Thyroid gland (tissue), 4 donors: ENCODE data around the gene EPB41L1. TPM values are rescaled to one million over a fixed set of nuclear protein-coding genes. Genes with fewer than 3 reads are reported as not detected.

ENCODE experiments used
- DNase-seq, 2 donors: peaks; one replicate each; pipeline ENCODE4 v3.0.0-alpha.2; 2019
- H3K27ac ChIP-seq, 3 donors: fragments of 200-600 bp; sonication (generic); 1 replicate in 2 of 3; 2 replicates in 1 of 3; pipeline ENCODE4 v1.5.1; 2016 to 2019; ENCODE audit warnings: mild to moderate bottlenecking in 1 of 3, moderate library complexity in 1 of 3
- H3K27me3 ChIP-seq: fragments of 200-600 bp; sonication (generic); one replicate; pipeline ENCODE4 v1.5.1; 2019
- H3K36me3 ChIP-seq, 2 donors: fragments of 200-600 bp; sonication (generic); one replicate each; pipeline ENCODE4 v1.5.1; 2016 to 2019
- H3K4me1 ChIP-seq, 2 donors: fragments of 200-600 bp; sonication (generic); one replicate each; pipeline ENCODE4 v1.5.1; 2017 to 2019
- H3K4me3 ChIP-seq, 3 donors: fragments of 200-600 bp; sonication (generic); replicated peaks in 1 of 3; 1 replicate in 2 of 3; 2 replicates in 1 of 3; pipeline ENCODE4 v1.5.1; 2016; ENCODE audit warnings: mild to moderate bottlenecking in 1 of 3
- H3K9me3 ChIP-seq: fragments of 200-600 bp; sonication (generic); one replicate; pipeline ENCODE4 v1.5.1; 2017
- CTCF ChIP-seq, 6 experiments: fragments of 200-600 bp in 3 of 6; fragments of 450-650 bp in 3 of 6; sonication (generic) in 3 of 6; IDR thresholded peaks; one replicate each; pipeline ENCODE4 v1.5.1; 2016 to 2019; ENCODE audit warnings: antibody characterized with exemption in 6 of 6, mild to moderate bottlenecking in 2 of 6, inconsistent platforms in 1 of 6, moderate library complexity in 1 of 6
- POLR2A ChIP-seq, 2 donors: fragments of 450-650 bp; IDR thresholded peaks; one replicate each; pipeline ENCODE4 v1.6.1; 2017; ENCODE audit warnings: antibody characterized with exemption in 2 of 2, mild to moderate bottlenecking in 2 of 2, moderate library complexity in 1 of 2
- WGBS, 2 donors: methylation state at CpG; one replicate each; pipeline ENCODE4 v1.1.5; 2017; 5-methylcytosine and 5-hydroxymethylcytosine counted together
- intact Hi-C: fragments of 100-400 bp; cut with DNase I; formaldehyde crosslinking; loops from one replicate; pipeline ENCODE4 v1.15.1; 2023
- total RNA-seq, 4 donors: library from RNA; depleted of rRNA; stranded (reverse); fragments of >200 nt; gene quantifications; one replicate each; pipeline ENCODE4 v1.2.3, GENCODE V29; 2016

EPB41L1 gene
- 10 to 100 TPM; 15.4 to 75.2 (median 42.3) TPM for total RNA-seq

DNA sequence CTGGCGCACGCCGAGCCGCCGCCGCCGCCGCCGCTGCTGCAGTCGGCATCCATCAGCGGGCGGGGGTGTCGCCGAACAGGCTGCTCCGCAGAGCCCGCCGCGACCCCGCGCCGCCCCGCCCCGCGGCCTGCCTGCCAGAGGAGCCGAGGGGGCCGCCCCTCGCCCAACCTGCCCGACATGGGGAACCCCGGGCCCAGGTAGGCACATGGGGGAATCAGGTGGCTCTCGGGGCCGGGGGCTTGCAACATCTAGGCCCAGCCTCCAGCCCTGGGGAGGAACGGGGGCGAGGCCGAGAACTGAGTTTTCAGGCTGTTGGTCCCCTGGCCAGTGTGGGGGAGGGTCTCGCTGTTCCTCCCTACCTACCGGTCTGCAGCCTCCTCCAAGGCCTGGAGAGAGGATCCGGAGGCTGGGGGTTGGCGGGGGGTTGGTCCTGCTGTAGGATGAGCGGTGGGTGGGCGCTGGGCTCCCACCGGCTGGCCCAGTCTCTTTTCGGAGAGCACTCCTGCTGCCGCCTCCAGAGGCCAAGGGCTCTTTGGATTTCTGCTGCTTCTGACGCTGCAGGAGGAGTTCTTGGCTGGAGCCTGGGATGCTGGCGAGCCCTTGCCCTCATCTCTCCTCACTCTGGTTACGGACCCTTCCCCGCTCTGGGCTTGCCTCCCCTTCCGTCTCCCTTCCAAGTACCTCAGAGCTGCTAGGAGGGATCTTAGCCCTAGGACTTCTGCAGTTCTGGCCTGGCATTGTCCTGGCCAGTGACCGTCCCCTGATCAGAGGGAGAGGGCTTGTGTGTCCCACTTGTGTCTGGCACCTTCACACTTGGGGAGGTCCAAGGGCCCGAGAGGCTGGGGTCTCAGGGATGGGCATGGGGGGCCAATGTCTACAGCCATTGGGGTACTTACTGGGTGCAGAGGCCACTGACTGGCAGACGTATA lies at the start of gene EPB41L1:
Gene EPB41L1, plus strand, starts transcription at position 41 of the 929 bp plus-strand sequence. CDS start 19,038 bp downstream, outside the sequence.
- intact Hi-C loops = loop anchor here (5.0 kb wide), 1 partner anchor 42 kb away; no protein-coding TSS in a partner anchor

GRCh38 chr20:36104856-36105255 lies 49.7 kb upstream of the EPB41L1 start:
- intact Hi-C loops = no loop called here
- DNase-seq = no peak
- peak overlapping the region; percentile 69 to 81 (median 73) for H3K27ac ChIP-seq

More for the DNA sequence above, at the start of gene EPB41L1:
- 32 to 34% methylated on average over 13 to 17 of the region's 51 CpGs for WGBS, 2 donors
- peak within 1 kb of the TSS; percentile 71 to 83 (median 73) for H3K27ac ChIP-seq
- no peaks in the 10 kb centered on the region for H3K27me3 ChIP-seq
- H3K4me3 ChIP-seq = peak within 1 kb of the TSS; percentile 54 to 64 (median 56)
- H3K9me3 ChIP-seq = no peaks in the 10 kb centered on the region
- peak in 1 of 2 donors; percentile 31 for DNase-seq
- no peaks in the 10 kb centered on the region for H3K36me3 ChIP-seq
- H3K4me1 ChIP-seq = peaks cover 10 to 30% of the 10 kb centered on the region in 2 donors
- no peak for TF ChIP-seq POLR2A (IDR thresholded peaks at IDR 0.05)
- TF ChIP-seq CTCF (IDR thresholded peaks at IDR 0.05) = no peak

DNA sequence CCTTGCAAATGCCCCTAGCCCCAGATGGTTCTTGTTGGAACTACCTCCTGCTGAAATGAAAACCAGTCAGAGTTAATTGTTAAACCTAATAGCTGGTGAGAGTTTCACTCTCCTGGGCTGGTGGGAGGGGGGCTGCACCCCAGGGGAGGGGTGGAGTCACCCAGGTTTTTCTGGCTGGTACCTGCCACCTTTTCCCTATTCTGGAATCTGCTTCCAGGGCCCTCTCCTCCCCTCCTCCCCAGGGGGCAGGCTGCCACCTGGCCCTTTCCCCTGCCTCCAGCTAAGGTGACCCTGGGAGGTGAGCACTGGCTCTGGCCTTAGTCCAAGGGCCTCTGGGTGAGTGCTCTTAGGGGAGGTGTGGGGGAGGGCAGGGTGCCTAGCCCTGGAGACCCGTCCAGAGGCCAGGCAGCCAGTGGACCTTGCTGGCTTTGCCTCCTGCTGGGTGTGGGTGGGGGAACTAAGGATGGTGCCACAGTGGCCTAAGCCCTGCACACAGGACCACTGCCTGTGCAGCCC lies 48.8 kb upstream of the EPB41L1 start:
- peaks cover 55 to 58% of the 10 kb centered on the region in 2 donors for H3K4me1 ChIP-seq
- H3K27me3 ChIP-seq = no peaks in the 10 kb centered on the region
- DNase-seq = peak; percentile 90 to 94
- H3K9me3 ChIP-seq = no peaks in the 10 kb centered on the region
- intact Hi-C loops = no loop called here
- no peak overlapping the region for H3K4me3 ChIP-seq
- WGBS, 2 donors = 43% methylated on average over 1 of the region's 1 CpG; no CpG with 5 or more reads in 1 of the 2 donors
- H3K36me3 ChIP-seq = no peaks in the 10 kb centered on the region
- TF ChIP-seq POLR2A (IDR thresholded peaks at IDR 0.05) (no peak), CTCF (IDR thresholded peaks at IDR 0.05) (no peak)
- peak overlapping the region; percentile 69 to 81 (median 73) for H3K27ac ChIP-seq

More at GRCh38 chr20:36104856-36105255, 49.7 kb upstream of the EPB41L1 start:
- H3K27me3 ChIP-seq = no peaks in the 10 kb centered on the region
- no peak overlapping the region for H3K4me3 ChIP-seq
- TF ChIP-seq POLR2A (IDR thresholded peaks at IDR 0.05) (no peak), CTCF (IDR thresholded peaks at IDR 0.05) (no peak)
- peaks cover 55 to 59% of the 10 kb centered on the region in 2 donors for H3K4me1 ChIP-seq
- 92 to 95% methylated on average over 10 of the region's 10 CpGs for WGBS, 2 donors
- H3K9me3 ChIP-seq = no peaks in the 10 kb centered on the region
- H3K36me3 ChIP-seq = no peaks in the 10 kb centered on the region

- WGBS, 2 donors = 65 to 66% methylated on average over 5 of the region's 5 CpGs
- peak; percentile 32 to 41 for DNase-seq
Measured at GRCh38 chr20:36106606-36107005, 47.9 kb upstream of the EPB41L1 start.

More at GRCh38 chr20:36106606-36107005, 47.9 kb upstream of the EPB41L1 start:
- Histone ChIP-seq H3K36me3 (no peaks in the 10 kb centered on the region), H3K4me3 (no peak overlapping the region), H3K27ac (peak overlapping the region; percentile 69 to 81 (median 73)), H3K4me1 (peaks cover 50% of the 10 kb centered on the region in 2 donors), H3K27me3 (no peaks in the 10 kb centered on the region), H3K9me3 (no peaks in the 10 kb centered on the region)
- intact Hi-C loops = no loop called here
- no peak for TF ChIP-seq CTCF (IDR thresholded peaks at IDR 0.05)
- no peak for TF ChIP-seq POLR2A (IDR thresholded peaks at IDR 0.05)
